GM23338 (cell line): ENCODE data around the gene ARHGEF17.

Experiments used
- CREB1 ChIP-seq: fragments of 250-450 bp; sonication (Bioruptor Pico); IDR thresholded peaks from 2 replicates; pipeline ENCODE4 v1.5.0; 2020; ENCODE audit warnings: low read depth, mild to moderate bottlenecking, moderate library complexity
- CTCF ChIP-seq, 2 experiments: fragments of 200-600 bp in 1 of 2; sonication (generic) in 1 of 2; conservative IDR thresholded peaks; 2 replicates each; pipeline versions ENCODE4 v1.5.1 to v1.6.1; 2016 to 2017; ENCODE audit warnings: antibody characterized with exemption in 2 of 2, low read depth in 2 of 2, mild to moderate bottlenecking in 2 of 2, moderate library complexity in 1 of 2
- ETS1 ChIP-seq: IDR thresholded peaks from 2 replicates; pipeline ENCODE4 v1.6.1; 2016; ENCODE audit warnings: antibody characterized with exemption
- EZH2 ChIP-seq: fragments of 200-600 bp; sonication (generic); IDR thresholded peaks from one replicate; pipeline ENCODE4 v1.8.0; 2017; ENCODE audit warnings: antibody characterized with exemption, mild to moderate bottlenecking, low read depth; ENCODE audit not compliant: unreplicated experiment
- EZH2phosphoT487 ChIP-seq: fragments of 200-600 bp; sonication (generic); IDR thresholded peaks from one replicate; pipeline ENCODE4 v1.8.1; 2018; ENCODE audit warnings: antibody characterized with exemption; ENCODE audit not compliant: unreplicated experiment
- JUNB ChIP-seq: IDR thresholded peaks from one replicate; pipeline ENCODE4 v1.6.1; 2016; ENCODE audit warnings: antibody characterized with exemption; ENCODE audit not compliant: unreplicated experiment
- NANOG ChIP-seq: IDR thresholded peaks from 2 replicates; pipeline ENCODE4 v1.6.1; 2016; ENCODE audit warnings: antibody characterized with exemption, borderline replicate concordance
- POLR2AphosphoS5 ChIP-seq: IDR thresholded peaks from 2 replicates; pipeline ENCODE4 v1.6.1; 2016; ENCODE audit warnings: antibody characterized with exemption, low read depth
- REST ChIP-seq: IDR thresholded peaks from one replicate; pipeline ENCODE4 v1.6.1; 2018; ENCODE audit warnings: antibody characterized with exemption; ENCODE audit not compliant: unreplicated experiment
- STAT1 ChIP-seq: IDR thresholded peaks from one replicate; pipeline ENCODE4 v1.6.1; 2016; ENCODE audit warnings: antibody characterized with exemption; ENCODE audit not compliant: unreplicated experiment
- ZNF114 ChIP-seq: fragments of 250-450 bp; sonication (Bioruptor Pico); IDR thresholded peaks from 2 replicates; pipeline ENCODE4 v1.5.0; 2020; ENCODE audit warnings: mild to moderate bottlenecking, moderate library complexity
- ZNF331 ChIP-seq: fragments of 250-450 bp; sonication (Bioruptor Pico); IDR thresholded peaks from 2 replicates; pipeline ENCODE4 v1.5.0; 2020; ENCODE audit warnings: low read depth, mild to moderate bottlenecking, moderate library complexity
- ZNF462 ChIP-seq: fragments of 250-450 bp; sonication (Bioruptor Pico); IDR thresholded peaks from 2 replicates; pipeline ENCODE4 v1.5.0; 2020; ENCODE audit warnings: mild to moderate bottlenecking, moderate library complexity

- TF ChIP-seq JUNB (no peak), REST (no peak), CREB1 (CRISPR knock-in tag) (no peak), EZH2phosphoT487 (no peak), CTCF (conservative IDR thresholded peaks at IDR 0.05; ENCODE audit: low read depth in 2 of 2) (no peak), EZH2 (no peak), NANOG (no peak), ZNF331 (no peak), POLR2AphosphoS5 (no peak), STAT1 (no peak), ETS1 (no peak), ZNF114 (CRISPR knock-in tag) (no peak), ZNF462 (CRISPR knock-in tag) (no peak)
Observed at GRCh38 chr11:73285721-73286120, 22.4 kb upstream of the ARHGEF17 start.
